Measurements from ENCODE around the gene KLF6.

KLF6 gene

DNA sequence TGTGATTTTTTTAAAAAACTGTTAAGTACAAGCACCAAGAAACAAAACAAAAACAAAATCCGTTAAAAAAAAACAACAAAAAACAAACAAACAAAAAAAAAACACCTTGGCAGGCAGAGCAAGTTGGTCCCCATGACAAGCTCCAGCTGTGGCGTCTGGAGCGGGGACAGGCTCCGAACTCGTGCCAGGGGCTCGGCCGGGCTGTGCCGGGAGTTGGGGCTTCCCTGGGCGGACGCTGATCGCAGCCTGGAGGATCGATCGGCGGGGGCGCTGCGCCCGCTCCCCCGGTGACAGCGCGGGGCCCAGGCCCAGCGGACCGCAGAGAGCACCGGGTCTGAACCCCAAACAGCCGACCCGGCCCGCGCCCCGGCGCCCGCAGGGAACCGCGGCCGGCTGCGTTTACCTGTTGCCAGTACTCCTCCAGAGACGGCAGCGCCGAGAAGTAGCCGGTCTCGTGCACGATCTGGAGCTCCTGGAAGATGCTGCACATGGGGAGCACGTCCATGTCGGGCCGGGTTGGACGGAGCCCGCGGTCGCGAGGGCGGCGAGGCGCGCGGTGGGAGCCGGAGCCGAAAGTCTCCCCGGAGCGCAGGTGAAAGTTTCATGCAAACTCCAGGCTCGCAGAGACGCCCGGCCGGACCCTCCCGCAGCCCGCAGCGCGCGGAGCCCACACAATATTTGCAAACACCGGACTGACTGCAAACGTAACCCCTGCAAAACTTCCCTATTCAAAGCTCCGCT is at the start of gene KLF6:
TSS of gene KLF6 (minus strand) at position 700 of the 741 bp plus-strand sequence. CDS start at position 505, 195 bp downstream.
- no peak for TF ChIP-seq CTCF (conservative IDR thresholded peaks at IDR 0.05; ENCODE audit: low read depth, low read length)
- DNase-seq (ENCODE audit: low read depth): peak; percentile 56
- peak within 1 kb of the TSS; percentile 99 for H3K4me3 ChIP-seq (ENCODE audit: low read depth, low read length)

- TF ChIP-seq CTCF (conservative IDR thresholded peaks at IDR 0.05; ENCODE audit: low read depth, low read length): no peak
- DNase-seq (ENCODE audit: low read depth): no peak
- no peak overlapping the region for H3K4me3 ChIP-seq (ENCODE audit: low read depth, low read length)
Observed at GRCh38 chr10:3834404-3834803, 49.4 kb upstream of the KLF6 start.

- H3K4me3 ChIP-seq (ENCODE audit: low read depth, low read length): no peak overlapping the region
- no peak for DNase-seq (ENCODE audit: low read depth)
Observed at GRCh38 chr10:3833046-3833445, 48.0 kb upstream of the KLF6 start.

GRCh38 chr10:3832022-3832786 is 47.2 kb upstream of the KLF6 start:
- DNase-seq (ENCODE audit: low read depth): no peak
- no peak for TF ChIP-seq CTCF (conservative IDR thresholded peaks at IDR 0.05; ENCODE audit: low read depth, low read length)

More at GRCh38 chr10:3833046-3833445, 48.0 kb upstream of the KLF6 start:
- no peak for TF ChIP-seq CTCF (conservative IDR thresholded peaks at IDR 0.05; ENCODE audit: low read depth, low read length)

DNA sequence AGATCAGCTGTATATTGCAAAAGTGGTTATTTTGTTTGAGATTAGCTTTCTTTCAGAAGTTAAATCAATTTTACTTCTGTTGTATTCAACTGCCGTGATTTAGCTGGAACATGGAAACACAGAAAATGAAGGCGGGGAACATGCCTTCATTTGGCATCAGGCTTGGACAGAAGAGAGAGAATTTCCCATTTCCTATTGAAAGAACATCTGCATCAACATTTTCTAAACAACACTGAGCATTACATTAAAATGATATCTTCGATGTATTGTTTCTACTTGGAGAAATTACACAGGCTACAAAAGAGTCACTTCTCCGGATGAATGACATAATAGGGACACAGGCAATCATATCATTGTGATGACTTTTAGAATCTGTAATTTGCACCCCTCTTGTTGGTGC is 46.6 kb upstream of the KLF6 start:
- no peak for TF ChIP-seq CTCF (conservative IDR thresholded peaks at IDR 0.05; ENCODE audit: low read depth, low read length)

More at GRCh38 chr10:3832022-3832786, 47.2 kb upstream of the KLF6 start:
- no peak overlapping the region for H3K4me3 ChIP-seq (ENCODE audit: low read depth, low read length)

DNA sequence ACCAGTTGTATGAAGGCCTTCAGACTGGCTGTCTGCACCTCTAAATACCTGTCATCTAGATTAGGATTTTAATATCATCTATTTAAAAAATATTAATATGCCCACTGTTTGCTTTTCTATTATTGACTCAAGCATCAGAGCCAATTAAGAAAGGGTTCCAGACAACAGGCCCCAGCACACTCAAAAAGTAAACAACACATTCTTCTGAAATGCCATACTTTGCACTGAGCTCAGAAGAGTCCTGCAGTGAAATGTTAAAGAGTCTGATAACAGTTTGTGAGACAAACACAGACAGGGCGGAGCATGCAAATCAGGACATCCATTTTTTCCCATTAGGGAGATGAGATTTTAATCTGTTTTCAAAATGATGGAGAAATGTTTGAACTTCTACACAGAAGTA is 45.9 kb upstream of the KLF6 start:
- DNase-seq (ENCODE audit: low read depth): peak; percentile 75
- no peak overlapping the region for H3K4me3 ChIP-seq (ENCODE audit: low read depth, low read length)
- no peak for TF ChIP-seq CTCF (conservative IDR thresholded peaks at IDR 0.05; ENCODE audit: low read depth, low read length)

More for the DNA sequence above, 46.6 kb upstream of the KLF6 start:
- no peak overlapping the region for H3K4me3 ChIP-seq (ENCODE audit: low read depth, low read length)
- no peak for DNase-seq (ENCODE audit: low read depth)

Measured in choroid plexus epithelial cell (primary cell).